Stimulated activated CD8-positive, alpha-beta memory T cell treated with anti-CD3 and anti-CD28 coated beads, Interleukin-15, amount 100 ng/mL, for 1 hour (primary cell): Measurements from ENCODE around the gene KCNMB4.

ENCODE experiments used
- DNase-seq: peaks from one replicate; pipeline ENCODE4 v3.0.0-alpha.2; 2020; ENCODE audit warnings: low read depth

Gene KCNMB4

GRCh38 chr12:70365648-70366518, at the start of gene KCNMB4:
Gene KCNMB4, plus strand, starts transcription at chr12:70366290. Its CDS starts 445 bp downstream, at chr12:70366735.
- peak; percentile 39 for DNase-seq

GRCh38 chr12:70317781-70318180, 48.3 kb upstream of the KCNMB4 start:
- DNase-seq, result no peak

- no peak for DNase-seq
Measured at GRCh38 chr12:70319605-70320004, 46.5 kb upstream of the KCNMB4 start.

DNA sequence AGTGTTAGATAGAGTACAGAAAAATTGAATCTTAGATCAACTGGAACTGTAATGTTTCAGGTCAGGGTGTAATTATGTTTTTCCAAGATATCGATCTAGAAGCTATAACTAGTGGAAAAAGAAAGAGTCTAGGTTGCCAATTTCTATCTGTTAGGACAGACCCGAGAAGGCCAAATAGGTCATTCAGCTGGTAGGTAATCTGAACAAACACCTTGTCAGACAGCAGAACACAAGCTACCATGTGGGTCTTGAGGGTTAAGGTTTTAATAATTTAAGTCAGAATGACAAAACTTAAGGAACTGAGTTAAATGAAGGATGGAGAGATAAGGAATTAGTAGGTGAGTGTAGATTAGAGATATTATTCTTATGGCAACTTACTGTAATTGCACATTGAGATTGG, 44.9 kb upstream of the KCNMB4 start:
- no peak for DNase-seq

DNA sequence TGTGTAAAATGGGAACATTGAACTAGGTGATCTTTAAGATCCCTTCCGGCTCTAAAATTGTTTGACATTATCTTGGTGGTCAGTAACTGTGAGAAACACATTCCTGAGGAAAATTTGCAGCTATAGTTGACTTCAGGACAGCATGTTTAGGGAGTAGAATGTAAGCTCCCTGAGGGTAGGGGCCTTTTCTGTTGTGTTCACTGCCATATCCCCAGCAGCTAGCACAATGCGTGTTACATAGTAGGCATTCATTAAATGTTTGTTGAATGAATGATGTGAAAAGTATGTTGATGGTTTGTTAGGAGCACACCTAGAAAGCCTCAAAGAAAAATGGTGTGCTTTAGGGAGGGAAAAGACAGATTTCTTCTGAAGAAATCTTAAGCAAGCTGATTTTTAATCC, 38.5 kb upstream of the KCNMB4 start:
- DNase-seq, result no peak

DNA sequence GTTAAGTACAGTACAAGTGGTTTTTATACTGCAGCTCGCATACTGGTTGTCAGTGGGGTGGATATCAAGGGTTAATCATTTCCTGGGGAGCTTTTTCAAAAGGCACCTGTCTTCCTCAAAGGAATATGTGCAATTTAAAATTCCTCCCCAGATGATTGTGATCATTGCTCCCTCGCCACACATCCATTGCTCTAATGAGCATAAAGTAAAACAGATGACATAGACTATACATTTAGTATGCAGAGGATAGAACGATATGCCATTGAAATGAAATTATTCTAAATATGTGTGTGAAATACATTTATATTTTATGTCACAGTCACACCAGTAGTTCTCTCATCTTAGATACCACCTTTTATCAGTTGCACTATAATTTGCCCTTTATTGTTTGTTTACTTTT, 36.4 kb upstream of the KCNMB4 start:
- no peak for DNase-seq

GRCh38 chr12:70330158-70330557, 35.9 kb upstream of the KCNMB4 start:
- no peak for DNase-seq

DNA sequence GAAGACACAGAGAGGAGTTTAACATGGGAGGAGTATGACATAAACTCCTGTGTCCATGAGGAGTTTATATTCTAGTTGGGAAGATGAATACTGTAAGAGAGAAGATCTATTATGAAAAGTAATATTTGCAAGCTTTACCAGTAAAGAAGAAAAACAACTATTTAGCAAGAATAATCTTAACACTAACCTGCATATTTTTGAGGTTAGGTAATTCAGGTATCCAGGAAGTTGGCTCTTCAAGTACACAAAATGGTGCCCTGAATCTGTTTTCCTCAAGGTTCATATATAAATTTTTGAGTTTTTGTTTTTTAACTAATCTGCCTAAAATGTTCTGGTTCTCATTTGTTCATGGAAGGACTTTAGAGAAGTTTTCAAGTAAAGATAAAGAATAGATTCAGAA, 33.9 kb upstream of the KCNMB4 start:
- DNase-seq, result no peak

DNA sequence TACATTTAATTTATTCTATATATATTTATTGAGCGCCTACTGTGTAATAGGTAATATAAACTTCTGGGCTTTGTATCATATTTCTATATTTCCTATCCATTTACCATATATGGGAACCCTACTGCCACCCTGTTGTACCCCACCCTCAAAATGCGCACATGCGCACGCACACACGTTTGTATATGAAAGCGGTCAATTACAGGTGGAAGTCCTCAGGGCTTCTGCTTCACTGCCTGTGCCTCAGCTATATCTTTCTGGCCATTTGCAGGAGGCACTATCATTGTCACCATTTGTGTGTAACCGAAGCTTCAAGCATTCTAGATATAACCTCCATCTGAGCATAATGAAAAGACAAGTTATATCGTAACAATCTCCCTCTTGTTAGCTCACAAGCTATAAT, 31.3 kb upstream of the KCNMB4 start:
- DNase-seq, result no peak

- no peak for DNase-seq
Measured at GRCh38 chr12:70338531-70338930, 27.6 kb upstream of the KCNMB4 start.

DNA sequence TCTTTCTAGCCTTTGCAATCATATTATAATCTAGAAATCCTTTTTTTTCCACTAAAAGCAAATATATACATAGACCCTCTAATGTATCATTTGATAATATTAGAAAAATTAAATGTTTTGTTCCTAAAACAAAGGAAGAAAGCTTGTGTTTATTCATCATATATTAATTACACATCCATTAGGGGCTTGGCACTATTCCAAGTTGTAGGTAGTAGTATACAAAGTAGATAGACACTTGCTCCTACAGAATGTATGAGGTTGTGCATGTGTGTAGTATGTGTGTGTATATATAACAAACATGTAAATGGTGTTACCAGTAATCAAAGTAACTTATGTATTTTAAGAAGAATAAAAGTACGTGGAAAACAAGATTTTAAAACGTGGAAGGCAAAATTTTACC, 15.0 kb upstream of the KCNMB4 start:
- no peak for DNase-seq

- no peak for DNase-seq
Measured at GRCh38 chr12:70353780-70354660, 12.1 kb upstream of the KCNMB4 start.

DNA sequence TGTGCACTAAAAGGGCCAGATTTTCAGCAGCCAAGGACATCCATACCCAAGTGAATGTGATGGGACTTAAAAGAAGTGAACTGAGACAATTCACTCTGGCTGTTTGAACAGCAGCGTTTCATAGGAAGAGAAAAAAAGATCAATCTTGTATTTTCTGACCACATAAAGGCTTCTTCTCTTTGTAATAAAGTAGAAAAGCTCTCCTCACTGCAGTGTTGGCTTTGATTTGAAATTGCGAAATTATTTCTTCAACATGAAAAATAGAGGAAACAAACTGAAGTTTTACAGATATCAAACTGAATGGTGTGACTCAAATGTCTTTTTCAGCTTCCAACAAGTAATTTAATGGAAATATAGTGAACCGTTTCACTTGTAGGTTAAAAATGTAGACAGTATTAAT, 11.3 kb upstream of the KCNMB4 start:
- DNase-seq, result no peak

DNA sequence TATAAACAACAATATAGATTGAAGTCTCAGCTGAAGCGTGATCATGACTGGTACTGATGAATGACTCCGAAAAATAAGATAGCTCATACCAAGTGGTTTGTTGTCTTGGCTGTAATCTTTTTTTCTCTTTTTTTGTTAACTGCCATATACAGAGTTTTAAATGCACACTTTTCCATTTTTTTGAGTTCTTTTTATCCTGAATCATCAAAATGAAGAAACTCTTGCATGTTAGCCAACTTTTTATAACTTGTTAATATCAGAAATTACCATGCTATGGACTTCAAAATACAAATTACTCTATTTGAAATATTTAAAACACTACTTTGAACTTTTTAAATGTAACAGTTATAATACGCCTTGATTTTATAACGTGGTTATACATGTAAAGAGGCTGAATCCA, 10.1 kb upstream of the KCNMB4 start:
- DNase-seq, result no peak

- no peak for DNase-seq
Measured at GRCh38 chr12:70359458-70360197, 6.5 kb upstream of the KCNMB4 start.

DNA sequence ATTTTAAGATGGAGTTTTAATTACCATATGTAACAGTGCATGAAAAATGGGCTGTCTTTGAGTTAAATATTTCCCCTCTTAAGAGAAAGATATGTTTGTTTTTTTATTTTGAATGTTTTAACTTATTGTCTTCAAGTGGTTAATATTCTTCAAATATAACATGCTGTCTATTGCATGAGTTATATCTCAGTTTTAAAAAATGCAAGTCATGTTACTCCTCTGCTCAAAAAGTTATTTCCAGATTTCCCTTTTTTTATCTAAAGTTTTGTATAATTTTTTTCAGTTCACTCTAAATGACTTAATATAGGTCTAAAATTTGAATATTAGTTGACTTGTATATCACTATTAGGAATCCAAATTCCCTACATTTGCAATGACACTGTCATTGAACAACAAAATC, 5.9 kb upstream of the KCNMB4 start:
- no peak for DNase-seq

- no peak for DNase-seq
Measured at GRCh38 chr12:70364695-70365397, 1.2 kb upstream of the KCNMB4 start.

DNA sequence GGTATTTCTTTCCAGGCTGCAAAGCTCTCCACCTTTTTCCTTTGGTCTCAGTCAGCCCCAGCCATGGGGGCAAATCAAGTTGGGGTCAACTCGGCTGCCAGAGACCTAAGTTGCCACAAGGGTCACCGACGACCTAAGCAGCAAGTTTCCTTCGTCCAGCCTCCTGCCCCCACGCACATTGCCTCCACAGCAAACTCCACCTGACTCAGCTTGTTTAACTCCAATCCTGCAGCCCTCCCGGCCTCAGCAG, 767 bp upstream of the KCNMB4 start:
- no peak for DNase-seq

DNA sequence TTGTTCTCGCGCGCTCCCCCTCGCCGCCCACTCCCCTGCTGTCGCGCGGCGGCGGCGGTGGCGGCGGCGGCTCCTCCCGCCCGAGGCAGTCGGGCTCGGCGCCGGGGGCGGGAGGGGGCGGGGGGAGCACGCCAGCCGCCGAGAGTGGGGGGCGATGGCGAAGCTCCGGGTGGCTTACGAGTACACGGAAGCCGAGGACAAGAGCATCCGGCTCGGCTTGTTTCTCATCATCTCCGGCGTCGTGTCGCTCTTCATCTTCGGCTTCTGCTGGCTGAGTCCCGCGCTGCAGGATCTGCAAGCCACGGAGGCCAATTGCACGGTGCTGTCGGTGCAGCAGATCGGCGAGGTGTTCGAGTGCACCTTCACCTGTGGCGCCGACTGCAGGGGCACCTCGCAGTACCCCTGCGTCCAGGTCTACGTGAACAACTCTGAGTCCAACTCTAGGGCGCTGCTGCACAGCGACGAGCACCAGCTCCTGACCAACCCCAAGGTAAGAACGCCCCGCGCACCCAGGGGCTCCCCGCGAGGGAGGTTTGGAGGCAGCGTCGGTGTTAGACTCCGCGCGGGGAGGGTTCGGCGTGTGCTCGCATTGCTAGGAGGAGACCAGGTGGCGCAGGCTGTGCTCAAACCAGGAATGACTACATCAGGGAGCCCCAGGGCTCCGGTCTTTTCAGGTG, 629 bp downstream of the KCNMB4 start:
- DNase-seq, result peak; percentile 15

- no peak for DNase-seq
Measured at GRCh38 chr12:70367258-70368141, 1.4 kb downstream of the KCNMB4 start.

DNA sequence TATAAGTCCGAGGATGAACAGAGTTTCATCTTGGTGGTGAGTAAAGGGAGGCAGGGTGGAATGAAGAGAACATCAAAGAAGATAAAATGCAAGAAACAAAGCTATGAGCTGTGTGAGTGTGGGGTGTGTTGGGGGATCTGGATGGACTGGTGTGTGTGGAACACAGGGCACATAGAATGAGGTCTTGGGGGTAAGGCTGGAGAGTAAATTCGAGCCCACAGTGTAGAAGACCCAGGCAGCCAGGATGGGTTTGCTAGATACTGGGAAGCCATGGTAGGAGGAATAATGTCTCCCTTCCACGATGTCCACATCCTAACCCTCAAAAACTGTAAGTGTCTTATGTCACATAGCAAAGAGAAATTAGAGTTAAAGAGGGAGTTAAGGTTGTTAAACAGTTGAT, 6.8 kb downstream of the KCNMB4 start:
- DNase-seq, result no peak
